ENCODE measurements around the gene SETDB1. TPM values are rescaled to one million over a fixed set of nuclear protein-coding genes. Genes with fewer than 3 reads are reported as not detected.
"Not testable (repeated sequence)": the region's sequence is repeated elsewhere in the genome, so short reads cannot be mapped to it uniquely, and the experiment has no call there.

SETDB1 gene
- total RNA-seq, 1 donor from 2014 or later, result 35.0 TPM

- Mint-ChIP-seq H3K4me3 (ENCODE audit: unreplicated experiment) (no peak overlapping the region), H3K4me1 (ENCODE audit: low read depth) (peaks cover 4% of the 10 kb centered on the region), H3K9me3 (ENCODE audit: low read depth) (no peaks in the 10 kb centered on the region), H3K36me3 (ENCODE audit: low read depth) (no peaks in the 10 kb centered on the region), H3K27ac (ENCODE audit: unreplicated experiment) (no peak overlapping the region), H3K27me3 (ENCODE audit: low read depth) (peaks cover 3% of the 10 kb centered on the region)
- TF ChIP-seq, protein P1, sequence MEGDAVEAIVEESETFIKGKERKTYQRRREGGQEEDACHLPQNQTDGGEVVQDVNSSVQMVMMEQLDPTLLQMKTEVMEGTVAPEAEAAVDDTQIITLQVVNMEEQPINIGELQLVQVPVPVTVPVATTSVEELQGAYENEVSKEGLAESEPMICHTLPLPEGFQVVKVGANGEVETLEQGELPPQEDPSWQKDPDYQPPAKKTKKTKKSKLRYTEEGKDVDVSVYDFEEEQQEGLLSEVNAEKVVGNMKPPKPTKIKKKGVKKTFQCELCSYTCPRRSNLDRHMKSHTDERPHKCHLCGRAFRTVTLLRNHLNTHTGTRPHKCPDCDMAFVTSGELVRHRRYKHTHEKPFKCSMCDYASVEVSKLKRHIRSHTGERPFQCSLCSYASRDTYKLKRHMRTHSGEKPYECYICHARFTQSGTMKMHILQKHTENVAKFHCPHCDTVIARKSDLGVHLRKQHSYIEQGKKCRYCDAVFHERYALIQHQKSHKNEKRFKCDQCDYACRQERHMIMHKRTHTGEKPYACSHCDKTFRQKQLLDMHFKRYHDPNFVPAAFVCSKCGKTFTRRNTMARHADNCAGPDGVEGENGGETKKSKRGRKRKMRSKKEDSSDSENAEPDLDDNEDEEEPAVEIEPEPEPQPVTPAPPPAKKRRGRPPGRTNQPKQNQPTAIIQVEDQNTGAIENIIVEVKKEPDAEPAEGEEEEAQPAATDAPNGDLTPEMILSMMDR (IDR thresholded peaks at IDR 0.05), result no peak
- DNase-seq (ENCODE audit: low spot score), result no peak
Measured at GRCh38 chr1:150890033-150890416, 36.1 kb upstream of the SETDB1 start.

GRCh38 chr1:150893336-150893913 lies 32.7 kb upstream of the SETDB1 start:
- H3K9me3 Mint-ChIP-seq (ENCODE audit: low read depth), result no peaks in the 10 kb centered on the region
- peaks cover 6% of the 10 kb centered on the region for H3K4me1 Mint-ChIP-seq (ENCODE audit: low read depth)
- no peak for DNase-seq (ENCODE audit: low spot score)
- H3K27ac Mint-ChIP-seq (ENCODE audit: unreplicated experiment), result no peak overlapping the region
- no peaks in the 10 kb centered on the region for H3K36me3 Mint-ChIP-seq (ENCODE audit: low read depth)
- TF ChIP-seq, protein P1 (IDR thresholded peaks at IDR 0.05), result no peak
- peaks cover 3% of the 10 kb centered on the region for H3K27me3 Mint-ChIP-seq (ENCODE audit: low read depth)
- no peak overlapping the region for H3K4me3 Mint-ChIP-seq (ENCODE audit: unreplicated experiment)

DNA sequence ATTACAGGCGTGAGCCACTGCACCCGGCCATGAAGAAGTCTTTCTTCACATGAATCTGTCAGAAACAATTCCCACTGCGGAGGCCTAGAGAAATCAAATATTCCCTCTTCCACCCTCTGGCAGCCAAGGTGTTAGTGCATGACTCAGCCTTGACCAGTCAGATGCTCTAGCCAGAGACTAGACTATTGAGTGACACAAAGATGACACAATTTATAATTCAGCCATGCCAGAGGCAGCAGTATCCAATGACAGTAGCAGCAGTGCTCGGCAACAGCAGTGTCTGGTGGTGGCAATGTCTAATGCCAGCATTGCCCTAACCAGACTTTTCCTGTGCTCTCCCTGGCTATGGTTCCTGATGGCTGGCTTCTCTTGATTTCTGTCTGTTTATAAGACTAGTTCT lies 30.5 kb upstream of the SETDB1 start:
- Mint-ChIP-seq H3K27me3 (ENCODE audit: low read depth) (no peaks in the 10 kb centered on the region), H3K4me1 (ENCODE audit: low read depth) (peaks cover 6% of the 10 kb centered on the region), H3K9me3 (ENCODE audit: low read depth) (no peaks in the 10 kb centered on the region), H3K4me3 (ENCODE audit: unreplicated experiment) (no peak overlapping the region), H3K36me3 (ENCODE audit: low read depth) (no peaks in the 10 kb centered on the region), H3K27ac (ENCODE audit: unreplicated experiment) (no peak overlapping the region)
- DNase-seq (ENCODE audit: low spot score), result no peak
- TF ChIP-seq, protein P1 (IDR thresholded peaks at IDR 0.05), result no peak

DNA sequence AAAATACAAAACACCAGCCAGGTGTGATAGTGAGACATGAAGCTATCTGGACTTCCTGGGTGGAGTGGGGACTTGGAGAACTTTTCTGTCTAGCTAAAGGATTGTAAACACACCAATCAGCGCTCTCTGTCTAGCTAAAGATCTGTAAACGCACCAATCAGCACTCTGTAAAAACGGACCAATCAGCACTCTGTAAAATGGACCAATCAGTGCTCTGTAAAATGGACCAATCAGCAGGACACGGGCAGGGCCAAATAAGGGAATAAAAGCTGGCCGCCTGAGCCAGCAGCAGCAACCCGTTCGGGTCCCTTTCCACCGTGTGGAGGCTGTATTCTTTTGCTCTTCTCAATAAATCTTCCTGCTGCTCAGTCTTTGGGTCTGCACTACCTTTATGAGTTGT lies 26.4 kb upstream of the SETDB1 start:
- DNase-seq (ENCODE audit: low spot score); H3K9me3 Mint-ChIP-seq (ENCODE audit: low read depth); H3K27me3 Mint-ChIP-seq (ENCODE audit: low read depth): not testable (repeated sequence)

GRCh38 chr1:150902346-150902745 lies 23.8 kb upstream of the SETDB1 start:
- DNase-seq (ENCODE audit: low spot score), result no peak
- TF ChIP-seq, protein P1 (IDR thresholded peaks at IDR 0.05), result no peak
- H3K27me3 Mint-ChIP-seq (ENCODE audit: low read depth), result no peaks in the 10 kb centered on the region
- no peaks in the 10 kb centered on the region for H3K4me1 Mint-ChIP-seq (ENCODE audit: low read depth)
- H3K36me3 Mint-ChIP-seq (ENCODE audit: low read depth), result no peaks in the 10 kb centered on the region
- no peak overlapping the region for H3K27ac Mint-ChIP-seq (ENCODE audit: unreplicated experiment)
- no peaks in the 10 kb centered on the region for H3K9me3 Mint-ChIP-seq (ENCODE audit: low read depth)
- no peak overlapping the region for H3K4me3 Mint-ChIP-seq (ENCODE audit: unreplicated experiment)

More for the DNA sequence above, 26.4 kb upstream of the SETDB1 start:
- H3K4me1 Mint-ChIP-seq (ENCODE audit: low read depth); H3K36me3 Mint-ChIP-seq (ENCODE audit: low read depth); H3K27ac Mint-ChIP-seq (ENCODE audit: unreplicated experiment); H3K4me3 Mint-ChIP-seq (ENCODE audit: unreplicated experiment): not testable (repeated sequence)

- no peak overlapping the region for H3K27ac Mint-ChIP-seq (ENCODE audit: unreplicated experiment)
- no peaks in the 10 kb centered on the region for H3K36me3 Mint-ChIP-seq (ENCODE audit: low read depth)
- DNase-seq (ENCODE audit: low spot score), result no peak
- no peaks in the 10 kb centered on the region for H3K4me1 Mint-ChIP-seq (ENCODE audit: low read depth)
- TF ChIP-seq, protein P1 (IDR thresholded peaks at IDR 0.05), result no peak
- H3K27me3 Mint-ChIP-seq (ENCODE audit: low read depth), result no peaks in the 10 kb centered on the region
- H3K9me3 Mint-ChIP-seq (ENCODE audit: low read depth), result no peaks in the 10 kb centered on the region
- no peak overlapping the region for H3K4me3 Mint-ChIP-seq (ENCODE audit: unreplicated experiment)
Measured at GRCh38 chr1:150902751-150903150, 23.4 kb upstream of the SETDB1 start.

Data from chondrocyte (in vitro differentiated cells).